CD14-positive monocyte (primary cell): ENCODE data around the gene CSMD2. TPM values are rescaled to one million over a fixed set of nuclear protein-coding genes. Genes with fewer than 3 reads are reported as not detected.

Experiments
- DNase-seq, 3 donors: peaks; one replicate each; pipeline ENCODE4 v3.0.0-alpha.2; 2011 to 2022
- H2AFZ ChIP-seq: 2 replicates; pipeline ENCODE4 v1.6.0; 2012; ENCODE audit warnings: mild to moderate bottlenecking, low read depth, low read length, inconsistent platforms; ENCODE audit not compliant: insufficient read depth, poor library complexity, severe bottlenecking
- H3K27ac ChIP-seq, 2 donors: 1 replicate in 1 of 2; 2 replicates in 1 of 2; pipeline ENCODE4 v1.5.1; 2012 to 2013; ENCODE audit warnings: low read length in 2 of 2, control low read depth in 1 of 2, inconsistent platforms in 1 of 2, low read depth in 1 of 2, mild to moderate bottlenecking in 1 of 2
- H3K27me3 ChIP-seq, 2 donors: one replicate each; pipeline versions ENCODE4 v1.6.0 to v1.6.1; 2011 to 2013; ENCODE audit warnings: low read length in 2 of 2; ENCODE audit not compliant: control insufficient read depth in 2 of 2, insufficient read depth in 2 of 2
- H3K36me3 ChIP-seq, 2 donors: replicated peaks in 1 of 2; 1 replicate in 1 of 2; 2 replicates in 1 of 2; pipeline versions ENCODE4 v1.5.1 to v1.6.1; 2012 to 2013; ENCODE audit warnings: low read length in 2 of 2, control low read depth in 1 of 2, inconsistent platforms in 1 of 2, mild to moderate bottlenecking in 1 of 2; ENCODE audit not compliant: insufficient read depth in 2 of 2, control insufficient read depth in 1 of 2
- H3K4me1 ChIP-seq, 2 donors: 1 replicate in 1 of 2; 2 replicates in 1 of 2; pipeline versions ENCODE4 v1.5.1 to v1.6.1; 2012 to 2013; ENCODE audit warnings: low read length in 2 of 2, control low read depth in 1 of 2, inconsistent platforms in 1 of 2, mild to moderate bottlenecking in 1 of 2, moderate library complexity in 1 of 2; ENCODE audit not compliant: insufficient read depth in 2 of 2, control insufficient read depth in 1 of 2
- H3K4me2 ChIP-seq: replicated peaks from 2 replicates; pipeline ENCODE3; 2012; ENCODE audit warnings: low read length, moderate library complexity, mild to moderate bottlenecking; ENCODE audit not compliant: poor library complexity, severe bottlenecking; ENCODE audit errors: extremely low read depth
- H3K4me3 ChIP-seq, 3 experiments: fragments of 200-600 bp in 1 of 3; sonication (generic) in 1 of 3; replicated peaks in 1 of 3; 1 replicate in 2 of 3; 2 replicates in 1 of 3; pipeline ENCODE4 v1.5.1; 2011 to 2013; ENCODE audit warnings: low read length in 3 of 3, mild to moderate bottlenecking in 3 of 3, control low read depth in 2 of 3, low read depth in 2 of 3, inconsistent platforms in 1 of 3, moderate library complexity in 1 of 3
- H3K79me2 ChIP-seq: 2 replicates; pipeline ENCODE4 v1.6.0; 2012; ENCODE audit warnings: mild to moderate bottlenecking, control low read depth, inconsistent platforms, low read length, moderate library complexity; ENCODE audit not compliant: insufficient read depth
- H3K9ac ChIP-seq: 2 replicates; pipeline ENCODE4 v1.6.0; 2017; ENCODE audit warnings: low read length, mild to moderate bottlenecking; ENCODE audit not compliant: insufficient read depth, poor library complexity, severe bottlenecking
- H3K9me3 ChIP-seq, 2 donors: replicated peaks in 1 of 2; 1 replicate in 1 of 2; 2 replicates in 1 of 2; pipeline versions ENCODE4 v1.5.1 to v1.6.1; 2012 to 2013; ENCODE audit warnings: low read length in 2 of 2, control low read depth in 1 of 2; ENCODE audit not compliant: control insufficient read depth in 1 of 2, insufficient read depth in 1 of 2
- H4K20me1 ChIP-seq: 2 replicates; pipeline ENCODE4 v1.6.0; 2012; ENCODE audit warnings: mild to moderate bottlenecking, low read length, control low read depth, moderate library complexity; ENCODE audit not compliant: insufficient read depth
- H3K27ac Mint-ChIP-seq, 7 donors: one replicate each; pipeline ENCODE4 v1.8.0; 2020; ENCODE audit warnings: mild to moderate bottlenecking in 7 of 7, mixed read lengths in 7 of 7, moderate library complexity in 6 of 7, inconsistent platforms in 2 of 7
- H3K27me3 Mint-ChIP-seq, 3 donors: one replicate each; pipeline ENCODE4 v1.8.0; 2021 to 2022; ENCODE audit warnings: low read depth in 3 of 3, mild to moderate bottlenecking in 3 of 3, mixed read lengths in 3 of 3, moderate library complexity in 3 of 3, inconsistent platforms in 1 of 3
- H3K36me3 Mint-ChIP-seq, 2 donors: one replicate each; pipeline ENCODE4 v1.8.0; 2020; ENCODE audit warnings: mixed read lengths in 2 of 2, inconsistent platforms in 1 of 2, mild to moderate bottlenecking in 1 of 2
- H3K4me1 Mint-ChIP-seq: one replicate; pipeline ENCODE4 v1.8.0; 2020; ENCODE audit warnings: mild to moderate bottlenecking, mixed read lengths
- H3K4me3 Mint-ChIP-seq, 2 donors: one replicate each; pipeline ENCODE4 v1.8.0; 2020; ENCODE audit warnings: mild to moderate bottlenecking in 2 of 2, mixed read lengths in 2 of 2, moderate library complexity in 1 of 2
- H3K9me3 Mint-ChIP-seq, 7 donors: one replicate each; pipeline ENCODE4 v1.8.0; 2020 to 2022; ENCODE audit warnings: mixed read lengths in 7 of 7, mild to moderate bottlenecking in 6 of 7, moderate library complexity in 6 of 7, inconsistent platforms in 2 of 7
- WGBS: methylation state at CpG from one replicate; pipeline ENCODE4 v1.1.5; 2013; ENCODE audit warnings: missing lambda C conversion rate; ENCODE audit not compliant: insufficient coverage; 5-methylcytosine and 5-hydroxymethylcytosine counted together
- intact Hi-C, 2 donors: fragments of 100-400 bp; cut with micrococcal nuclease; formaldehyde crosslinking; loops; one replicate each; pipeline versions ENCODE4 v1.15.0 to v1.15.1; 2023
- polyA plus RNA-seq, 3 donors: library from polyadenylated mRNA; depleted of rRNA in 1 of 3; unstranded in 2 of 3; stranded (reverse) in 1 of 3; fragments of 300-500 nt in 2 of 3; fragments of >200 nt in 1 of 3; fragmentation: Illumina TruSeq in 2 of 3; gene quantifications; 1 replicate in 2 of 3; 2 replicates in 1 of 3; pipeline ENCODE4 v1.2.3, GENCODE V29; 2012 to 2021
- TF ChIP-seq, protein P1 (sequence below): fragments of 200-600 bp; IDR thresholded peaks from one replicate; pipeline ENCODE4 v1.8.0; 2022; ENCODE audit warnings: antibody characterized with exemption, mild to moderate bottlenecking

Gene CSMD2
- polyA plus RNA-seq, 3 donors: 0.04 TPM; not detected in 2

GRCh38 chr1:34113362-34113761 is 51.7 kb downstream of the CSMD2 start:
- no peaks in the 10 kb centered on the region for H3K4me1 Mint-ChIP-seq
- TF ChIP-seq, protein P1, sequence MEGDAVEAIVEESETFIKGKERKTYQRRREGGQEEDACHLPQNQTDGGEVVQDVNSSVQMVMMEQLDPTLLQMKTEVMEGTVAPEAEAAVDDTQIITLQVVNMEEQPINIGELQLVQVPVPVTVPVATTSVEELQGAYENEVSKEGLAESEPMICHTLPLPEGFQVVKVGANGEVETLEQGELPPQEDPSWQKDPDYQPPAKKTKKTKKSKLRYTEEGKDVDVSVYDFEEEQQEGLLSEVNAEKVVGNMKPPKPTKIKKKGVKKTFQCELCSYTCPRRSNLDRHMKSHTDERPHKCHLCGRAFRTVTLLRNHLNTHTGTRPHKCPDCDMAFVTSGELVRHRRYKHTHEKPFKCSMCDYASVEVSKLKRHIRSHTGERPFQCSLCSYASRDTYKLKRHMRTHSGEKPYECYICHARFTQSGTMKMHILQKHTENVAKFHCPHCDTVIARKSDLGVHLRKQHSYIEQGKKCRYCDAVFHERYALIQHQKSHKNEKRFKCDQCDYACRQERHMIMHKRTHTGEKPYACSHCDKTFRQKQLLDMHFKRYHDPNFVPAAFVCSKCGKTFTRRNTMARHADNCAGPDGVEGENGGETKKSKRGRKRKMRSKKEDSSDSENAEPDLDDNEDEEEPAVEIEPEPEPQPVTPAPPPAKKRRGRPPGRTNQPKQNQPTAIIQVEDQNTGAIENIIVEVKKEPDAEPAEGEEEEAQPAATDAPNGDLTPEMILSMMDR: no peak
- intact Hi-C loops: no loop called here

DNA sequence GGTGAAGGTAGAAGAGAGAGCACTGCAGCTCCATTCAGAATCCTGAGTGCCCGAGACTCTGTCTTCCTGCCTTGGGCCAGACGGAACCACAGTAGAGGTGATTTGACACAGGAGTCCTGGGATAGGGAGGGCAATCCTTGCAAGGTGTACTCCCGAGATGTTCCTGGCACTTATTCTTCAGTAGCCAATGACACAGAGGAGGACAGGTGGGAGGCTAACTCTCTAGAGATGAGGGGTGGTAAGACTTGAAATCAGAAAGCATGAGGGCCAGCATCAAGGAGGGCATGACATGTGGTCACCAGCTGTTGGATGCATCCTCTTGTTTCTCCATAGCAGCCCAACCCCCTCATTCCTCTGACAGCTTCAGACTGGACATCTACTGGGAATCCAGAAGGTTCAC is 56.3 kb downstream of the CSMD2 start:
- Mint-ChIP-seq H3K4me3 (no peak overlapping the region), H3K36me3 (no peaks in the 10 kb centered on the region), H3K4me1 (no peaks in the 10 kb centered on the region), H3K27ac (no peak overlapping the region), H3K9me3 (peaks cover 0 to 8% (median 3%) of the 10 kb centered on the region in 7 donors), H3K27me3 (peaks cover 0 to 2% (median 2%) of the 10 kb centered on the region in 3 donors)
- intact Hi-C loops: no loop called here
- TF ChIP-seq, protein P1: no peak
- H4K20me1 ChIP-seq: no peaks in the 10 kb centered on the region
- no peaks in the 10 kb centered on the region for H3K9me3 ChIP-seq
- DNase-seq: no peak
- H3K79me2 ChIP-seq: no peaks in the 10 kb centered on the region
- no peaks in the 10 kb centered on the region for H3K4me1 ChIP-seq
- WGBS: 90% methylated on average over 3 of the region's 3 CpGs
- no peak overlapping the region for H3K9ac ChIP-seq
- no peak overlapping the region for H2AFZ ChIP-seq
- no peak overlapping the region for H3K4me3 ChIP-seq
- no peak overlapping the region for H3K4me2 ChIP-seq
- no peaks in the 10 kb centered on the region for H3K27me3 ChIP-seq
- H3K36me3 ChIP-seq: no peaks in the 10 kb centered on the region
- H3K27ac ChIP-seq: no peak overlapping the region

More at GRCh38 chr1:34113362-34113761, 51.7 kb downstream of the CSMD2 start:
- WGBS: 100% methylated on average over 1 of the region's 2 CpGs
- H3K4me3 ChIP-seq: no peak overlapping the region
- H3K9me3 Mint-ChIP-seq: peaks cover 3 to 16% (median 10%) of the 10 kb centered on the region in 7 donors
- no peak overlapping the region for H2AFZ ChIP-seq
- peaks cover 0 to 1% (median 0%) of the 10 kb centered on the region in 3 donors for H3K27me3 Mint-ChIP-seq
- no peak overlapping the region for H3K27ac Mint-ChIP-seq
- no peaks in the 10 kb centered on the region for H3K36me3 ChIP-seq
- no peaks in the 10 kb centered on the region for H4K20me1 ChIP-seq
- no peaks in the 10 kb centered on the region for H3K36me3 Mint-ChIP-seq
- H3K79me2 ChIP-seq: no peaks in the 10 kb centered on the region
- no peaks in the 10 kb centered on the region for H3K27me3 ChIP-seq
- H3K4me2 ChIP-seq: no peak overlapping the region
- no peak for DNase-seq
- H3K9me3 ChIP-seq: peaks cover 0 to 11% of the 10 kb centered on the region in 2 donors
- H3K9ac ChIP-seq: no peak overlapping the region
- H3K27ac ChIP-seq: no peak overlapping the region
- no peak overlapping the region for H3K4me3 Mint-ChIP-seq
- no peaks in the 10 kb centered on the region for H3K4me1 ChIP-seq
